K562 (cell line): ENCODE results near the gene RAB1B. TPM values are rescaled to one million over a fixed set of nuclear protein-coding genes. Genes with fewer than 3 reads are reported as not detected.

Experiments
- CCNT2 ChIP-seq: IDR thresholded peaks from 2 replicates; pipeline ENCODE4 v1.6.1; 2011; ENCODE audit warnings: borderline replicate concordance, low read depth, mild to moderate bottlenecking, moderate library complexity, mixed read lengths, low read length; ENCODE audit not compliant: insufficient read length; ENCODE audit errors: extremely low read depth
- KLF1 ChIP-seq: fragments of 450-650 bp; IDR thresholded peaks from 2 replicates; pipeline ENCODE4 v1.6.1; 2016; ENCODE audit warnings: missing genetic modification characterization, missing compliant biosample characterization
- MED1 ChIP-seq: sonication (generic); formaldehyde crosslinking; IDR thresholded peaks from 2 replicates; pipeline ENCODE4 v1.8.1; 2023; ENCODE audit warnings: missing genetic modification reagents, borderline replicate concordance
- NR4A1 ChIP-seq, 2 experiments: fragments of 250-450 bp in 1 of 2; fragments of 450-650 bp in 1 of 2; sonication (Bioruptor Pico) in 1 of 2; IDR thresholded peaks; 2 replicates each; pipeline versions ENCODE4 v1.4.0 to v1.6.1; 2016 to 2020; ENCODE audit warnings: mild to moderate bottlenecking in 2 of 2, missing compliant biosample characterization in 1 of 2, missing genetic modification characterization in 1 of 2, moderate library complexity in 1 of 2
- RBM17 ChIP-seq: fragments of 200-400 bp; formaldehyde crosslinking; IDR thresholded peaks from 2 replicates; pipeline ENCODE4 v1.6.1; 2017; ENCODE audit warnings: low read depth, mild to moderate bottlenecking, low read length, borderline replicate concordance
- SAP30 ChIP-seq: fragments of 200-600 bp; sonication (generic); IDR thresholded peaks from 2 replicates; pipeline ENCODE4 v1.6.1; 2012; ENCODE audit warnings: borderline replicate concordance, low read depth, mild to moderate bottlenecking, moderate library complexity, low read length, control low read depth, inconsistent platforms; ENCODE audit not compliant: insufficient read depth, poor library complexity, severe bottlenecking
- SMC3 ChIP-seq: conservative IDR thresholded peaks from 2 replicates; pipeline ENCODE4 v1.6.1; 2011; ENCODE audit warnings: low read depth, low read length, improper control_type of control experiment; ENCODE audit not compliant: insufficient read depth
- TCF7 ChIP-seq: sonication (generic); IDR thresholded peaks from 2 replicates; pipeline ENCODE4 v1.6.1; 2016; ENCODE audit warnings: antibody characterized with exemption, borderline replicate concordance
- TFAP4 ChIP-seq: sonication (generic); formaldehyde crosslinking; IDR thresholded peaks from 2 replicates; pipeline ENCODE4 v1.8.0; 2022; ENCODE audit warnings: missing genetic modification reagents, mild to moderate bottlenecking, moderate library complexity, borderline replicate concordance
- XRCC4 ChIP-seq: IDR thresholded peaks from one replicate; pipeline ENCODE4 v1.6.1; 2011; ENCODE audit not compliant: insufficient read depth, insufficient read length; ENCODE audit errors: extremely low read depth
- ZFX ChIP-seq: sonication (generic); formaldehyde crosslinking; IDR thresholded peaks from 2 replicates; pipeline ENCODE4 v1.8.0; 2022; ENCODE audit warnings: mild to moderate bottlenecking, missing genetic modification reagents, moderate library complexity
- ZNF143 ChIP-seq: sonication (generic); formaldehyde crosslinking; IDR thresholded peaks from 2 replicates; pipeline ENCODE4 v1.9.0; 2022; ENCODE audit warnings: mild to moderate bottlenecking, missing genetic modification reagents
- polyA plus RNA-seq, 8 experiments: library from polyadenylated mRNA; depleted of rRNA in 4 of 8; stranded (reverse) in 5 of 8; unstranded in 3 of 8; fragments of >200 nt; fragmentation: Nextera tagmentation in 2 of 8; fragmentation: Illumina TruSeq in 1 of 8; extraction: Ambion mirVana in 2 of 8; extraction: Trizol in 1 of 8; gene quantifications; 2 replicates each; pipeline versions ENCODE4 v1.2.1 to v1.2.3, GENCODE V29; 2011 to 2014; ENCODE audit warnings: inconsistent platforms in 1 of 8, missing spikeins in 1 of 8
- total RNA-seq, 7 experiments: library from RNA; depleted of rRNA in 6 of 7; stranded (reverse); fragments of >200 nt in 6 of 7; fragmentation: Illumina TruSeq in 2 of 7; extraction: Trizol in 2 of 7; gene quantifications; 2 replicates each; pipeline versions ENCODE4 v1.2.1 to v1.2.3, GENCODE V29; 2011 to 2021; ENCODE audit warnings: low replicate concordance in 1 of 7
- TF ChIP-seq, protein P1 (sequence below), 2 experiments: fragments of 450-650 bp in 1 of 2; sonication (generic) in 1 of 2; formaldehyde crosslinking in 1 of 2; IDR thresholded peaks; 2 replicates each; pipeline versions ENCODE4 v1.7.1 to v1.9.0; 2016 to 2022; ENCODE audit warnings: inconsistent platforms in 1 of 2, mild to moderate bottlenecking in 1 of 2, missing genetic modification reagents in 1 of 2
- TF ChIP-seq, protein P2 (sequence below), 2 experiments: IDR thresholded peaks; 2 replicates each; pipeline ENCODE4 v1.6.1; 2011; ENCODE audit warnings: borderline replicate concordance in 1 of 2, control low read depth in 1 of 2, low read depth in 1 of 2, low read length in 1 of 2, mild to moderate bottlenecking in 1 of 2, mixed read lengths in 1 of 2, moderate library complexity in 1 of 2; ENCODE audit not compliant: insufficient read depth in 1 of 2, insufficient read length in 1 of 2, poor library complexity in 1 of 2, severe bottlenecking in 1 of 2; ENCODE audit errors: extremely low read depth in 1 of 2

RAB1B gene
- total and polyA plus RNA-seq, 9 of the 15 experiments (the other 6 are each of a cell fraction or from before 2014, with no cell fraction given): 5.6 to 146 (median 98.6) TPM

DNA sequence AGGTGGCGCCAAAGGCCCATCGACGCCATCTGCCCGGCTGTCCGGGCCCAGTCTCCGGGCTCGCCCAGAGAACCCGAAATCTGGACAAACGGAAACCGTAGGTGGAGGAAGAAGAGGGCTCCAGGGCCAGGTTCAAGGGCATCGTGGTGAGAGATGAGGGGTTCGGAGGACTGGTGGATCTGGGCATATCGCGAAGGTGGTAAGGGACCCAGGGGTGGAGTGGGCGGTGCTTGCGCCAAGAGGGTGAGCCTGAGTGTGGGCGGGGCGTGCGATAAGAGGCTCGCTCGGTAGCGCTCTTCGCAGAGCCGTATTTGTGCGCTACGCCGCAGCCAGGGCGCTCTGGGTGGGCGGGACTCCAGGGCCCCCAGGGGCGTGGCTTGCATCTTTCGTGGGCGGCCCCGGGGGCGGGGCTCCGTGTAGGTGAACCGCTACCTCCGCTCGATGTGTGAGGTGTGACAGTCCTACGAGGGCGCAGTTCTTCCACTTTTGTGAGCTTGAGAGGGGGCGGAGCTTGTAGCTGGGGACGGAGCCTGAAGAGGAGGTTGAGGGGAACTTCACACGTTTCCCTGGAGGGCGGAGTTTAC is 43.6 kb downstream of the RAB1B start (continued):
- TF ChIP-seq, protein P1, sequence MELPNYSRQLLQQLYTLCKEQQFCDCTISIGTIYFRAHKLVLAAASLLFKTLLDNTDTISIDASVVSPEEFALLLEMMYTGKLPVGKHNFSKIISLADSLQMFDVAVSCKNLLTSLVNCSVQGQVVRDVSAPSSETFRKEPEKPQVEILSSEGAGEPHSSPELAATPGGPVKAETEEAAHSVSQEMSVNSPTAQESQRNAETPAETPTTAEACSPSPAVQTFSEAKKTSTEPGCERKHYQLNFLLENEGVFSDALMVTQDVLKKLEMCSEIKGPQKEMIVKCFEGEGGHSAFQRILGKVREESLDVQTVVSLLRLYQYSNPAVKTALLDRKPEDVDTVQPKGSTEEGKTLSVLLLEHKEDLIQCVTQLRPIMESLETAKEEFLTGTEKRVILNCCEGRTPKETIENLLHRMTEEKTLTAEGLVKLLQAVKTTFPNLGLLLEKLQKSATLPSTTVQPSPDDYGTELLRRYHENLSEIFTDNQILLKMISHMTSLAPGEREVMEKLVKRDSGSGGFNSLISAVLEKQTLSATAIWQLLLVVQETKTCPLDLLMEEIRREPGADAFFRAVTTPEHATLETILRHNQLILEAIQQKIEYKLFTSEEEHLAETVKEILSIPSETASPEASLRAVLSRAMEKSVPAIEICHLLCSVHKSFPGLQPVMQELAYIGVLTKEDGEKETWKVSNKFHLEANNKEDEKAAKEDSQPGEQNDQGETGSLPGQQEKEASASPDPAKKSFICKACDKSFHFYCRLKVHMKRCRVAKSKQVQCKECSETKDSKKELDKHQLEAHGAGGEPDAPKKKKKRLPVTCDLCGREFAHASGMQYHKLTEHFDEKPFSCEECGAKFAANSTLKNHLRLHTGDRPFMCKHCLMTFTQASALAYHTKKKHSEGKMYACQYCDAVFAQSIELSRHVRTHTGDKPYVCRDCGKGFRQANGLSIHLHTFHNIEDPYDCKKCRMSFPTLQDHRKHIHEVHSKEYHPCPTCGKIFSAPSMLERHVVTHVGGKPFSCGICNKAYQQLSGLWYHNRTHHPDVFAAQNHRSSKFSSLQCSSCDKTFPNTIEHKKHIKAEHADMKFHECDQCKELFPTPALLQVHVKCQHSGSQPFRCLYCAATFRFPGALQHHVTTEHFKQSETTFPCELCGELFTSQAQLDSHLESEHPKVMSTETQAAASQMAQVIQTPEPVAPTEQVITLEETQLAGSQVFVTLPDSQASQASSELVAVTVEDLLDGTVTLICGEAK (IDR thresholded peaks at IDR 0.05): no peak
- TF ChIP-seq, protein P1 (CRISPR knock-in tag; IDR thresholded peaks at IDR 0.05): no peak
- TF ChIP-seq ZFX (CRISPR knock-in tag) (peak; percentile 96), SAP30 (peak; percentile 55), KLF1 (tag) (peak; percentile 56; the same call in 1 of the 2 replicates), TFAP4 (peak; percentile 78; the same call in 1 of the 2 replicates), XRCC4 (no peak), MED1 (CRISPR knock-in tag) (no peak), SMC3 (peak; percentile 97), TCF7 (no peak), ZNF143 (CRISPR knock-in tag) (no peak), CCNT2 (peak; percentile 34), NR4A1 (CRISPR knock-in tag; IDR thresholded peaks at IDR 0.05) (no peak), NR4A1 (tag; IDR thresholded peaks at IDR 0.05) (peak; percentile 55; the same call in 1 of the 2 replicates), RBM17 (no peak)
- TF ChIP-seq, protein P2, sequence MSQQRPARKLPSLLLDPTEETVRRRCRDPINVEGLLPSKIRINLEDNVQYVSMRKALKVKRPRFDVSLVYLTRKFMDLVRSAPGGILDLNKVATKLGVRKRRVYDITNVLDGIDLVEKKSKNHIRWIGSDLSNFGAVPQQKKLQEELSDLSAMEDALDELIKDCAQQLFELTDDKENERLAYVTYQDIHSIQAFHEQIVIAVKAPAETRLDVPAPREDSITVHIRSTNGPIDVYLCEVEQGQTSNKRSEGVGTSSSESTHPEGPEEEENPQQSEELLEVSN (IDR thresholded peaks at IDR 0.05; ENCODE audit: borderline replicate concordance in 1 of 2, extremely low read depth in 1 of 2, insufficient read depth in 1 of 2, insufficient read length in 1 of 2, low read depth in 1 of 2, low read length in 1 of 2, poor library complexity in 1 of 2, severe bottlenecking in 1 of 2): peak; percentile 30 to 61
